ENCODE data around the gene ZBTB20. TPM values are rescaled to one million over a fixed set of nuclear protein-coding genes. Genes with fewer than 3 reads are reported as not detected.

The ZBTB20 gene
- total RNA-seq, 1 donor from 2014 or later: 19.1 TPM

- H3K4me1 Mint-ChIP-seq (ENCODE audit: unreplicated experiment): no peaks in the 10 kb centered on the region
- DNase-seq (ENCODE audit: extremely low spot score, unreplicated experiment): no peak
- H3K27me3 Mint-ChIP-seq (ENCODE audit: unreplicated experiment): peaks cover 4% of the 10 kb centered on the region
- H3K4me3 Mint-ChIP-seq (ENCODE audit: unreplicated experiment): no peak overlapping the region
- H3K9me3 Mint-ChIP-seq (ENCODE audit: unreplicated experiment): no peaks in the 10 kb centered on the region
- no peak for TF ChIP-seq CTCF (IDR thresholded peaks at IDR 0.05)
- no peak overlapping the region for H3K27ac Mint-ChIP-seq (ENCODE audit: unreplicated experiment)
- H3K36me3 Mint-ChIP-seq (ENCODE audit: unreplicated experiment): no peaks in the 10 kb centered on the region
Measured at GRCh38 chr3:114886905-114887304, 260.2 kb downstream of the ZBTB20 start.

GRCh38 chr3:114884213-114884923 lies 262.7 kb downstream of the ZBTB20 start:
- H3K4me3 Mint-ChIP-seq (ENCODE audit: unreplicated experiment): no peak overlapping the region
- H3K9me3 Mint-ChIP-seq (ENCODE audit: unreplicated experiment): no peaks in the 10 kb centered on the region
- H3K36me3 Mint-ChIP-seq (ENCODE audit: unreplicated experiment): no peaks in the 10 kb centered on the region
- H3K27me3 Mint-ChIP-seq (ENCODE audit: unreplicated experiment): peaks cover 4% of the 10 kb centered on the region
- DNase-seq (ENCODE audit: extremely low spot score, unreplicated experiment): no peak
- no peak for TF ChIP-seq CTCF (IDR thresholded peaks at IDR 0.05)
- H3K27ac Mint-ChIP-seq (ENCODE audit: unreplicated experiment): no peak overlapping the region
- H3K4me1 Mint-ChIP-seq (ENCODE audit: unreplicated experiment): peaks cover 11% of the 10 kb centered on the region

GRCh38 chr3:114880078-114880477 lies 267.0 kb downstream of the ZBTB20 start:
- Mint-ChIP-seq H3K4me1 (ENCODE audit: unreplicated experiment) (peaks cover 21% of the 10 kb centered on the region), H3K27ac (ENCODE audit: unreplicated experiment) (no peak overlapping the region), H3K36me3 (ENCODE audit: unreplicated experiment) (no peaks in the 10 kb centered on the region), H3K4me3 (ENCODE audit: unreplicated experiment) (no peak overlapping the region), H3K27me3 (ENCODE audit: unreplicated experiment) (peaks cover under 1% of the 10 kb centered on the region), H3K9me3 (ENCODE audit: unreplicated experiment) (no peaks in the 10 kb centered on the region)
- no peak for TF ChIP-seq CTCF (IDR thresholded peaks at IDR 0.05)
- DNase-seq (ENCODE audit: extremely low spot score, unreplicated experiment): no peak

GRCh38 chr3:114879059-114880031 lies 267.7 kb downstream of the ZBTB20 start:
- Mint-ChIP-seq H3K4me1 (ENCODE audit: unreplicated experiment) (peaks cover 21% of the 10 kb centered on the region), H3K27me3 (ENCODE audit: unreplicated experiment) (no peaks in the 10 kb centered on the region), H3K9me3 (ENCODE audit: unreplicated experiment) (no peaks in the 10 kb centered on the region), H3K4me3 (ENCODE audit: unreplicated experiment) (no peak overlapping the region), H3K27ac (ENCODE audit: unreplicated experiment) (no peak overlapping the region), H3K36me3 (ENCODE audit: unreplicated experiment) (no peaks in the 10 kb centered on the region)
- DNase-seq (ENCODE audit: extremely low spot score, unreplicated experiment): no peak
- TF ChIP-seq CTCF (IDR thresholded peaks at IDR 0.05): no peak
